Tibial nerve (tissue), 4 donors: Measurements from ENCODE around the gene PNPLA2. TPM values are rescaled to one million over a fixed set of nuclear protein-coding genes. Genes with fewer than 3 reads are reported as not detected.

Experiments
- DNase-seq, 2 donors: peaks; one replicate each; pipeline ENCODE4 v3.0.0-alpha.2; 2019; ENCODE audit warnings: low spot score in 2 of 2
- H3K27ac ChIP-seq, 4 donors: fragments of 200-600 bp; sonication (generic) in 3 of 4; one replicate each; pipeline ENCODE4 v1.5.1; 2017 to 2019; ENCODE audit warnings: mild to moderate bottlenecking in 1 of 4
- H3K27me3 ChIP-seq, 2 donors: fragments of 200-600 bp; sonication (generic) in 1 of 2; one replicate each; pipeline versions ENCODE4 v1.5.1 to v1.6.0; 2017 to 2019
- H3K36me3 ChIP-seq, 3 donors: fragments of 200-600 bp; sonication (generic); one replicate each; pipeline ENCODE4 v1.5.1; 2018 to 2019
- H3K4me1 ChIP-seq, 4 donors: fragments of 200-600 bp; sonication (generic) in 3 of 4; one replicate each; pipeline ENCODE4 v1.5.1; 2017 to 2019
- H3K4me3 ChIP-seq, 4 donors: fragments of 200-600 bp; sonication (generic) in 3 of 4; one replicate each; pipeline ENCODE4 v1.5.1; 2017 to 2019; ENCODE audit warnings: mild to moderate bottlenecking in 1 of 4, moderate library complexity in 1 of 4
- H3K9me3 ChIP-seq, 4 donors: fragments of 200-600 bp; sonication (generic) in 3 of 4; one replicate each; pipeline ENCODE4 v1.5.1; 2017 to 2019
- CTCF ChIP-seq, 5 experiments: fragments of 200-600 bp in 3 of 5; fragments of 450-650 bp in 2 of 5; sonication (generic) in 3 of 5; IDR thresholded peaks; one replicate each; pipeline ENCODE4 v1.5.1; 2016 to 2019; ENCODE audit warnings: antibody characterized with exemption in 5 of 5, mild to moderate bottlenecking in 3 of 5, moderate library complexity in 2 of 5
- EP300 ChIP-seq, 2 donors: sonication (generic); formaldehyde crosslinking; IDR thresholded peaks; one replicate each; pipeline ENCODE4 v1.6.1; 2017; ENCODE audit warnings: antibody characterized with exemption in 2 of 2, mild to moderate bottlenecking in 1 of 2
- POLR2A ChIP-seq, 2 donors: fragments of 450-650 bp; IDR thresholded peaks; one replicate each; pipeline ENCODE4 v1.6.1; 2017; ENCODE audit warnings: antibody characterized with exemption in 2 of 2, mild to moderate bottlenecking in 2 of 2, moderate library complexity in 2 of 2
- WGBS, 2 donors: methylation state at CpG; one replicate each; pipeline ENCODE4 v1.1.5; 2018; 5-methylcytosine and 5-hydroxymethylcytosine counted together
- total RNA-seq, 4 donors: library from RNA; depleted of rRNA; stranded (reverse); fragments of >200 nt; gene quantifications; one replicate each; pipeline ENCODE4 v1.1.0, GENCODE V29; 2016

PNPLA2 gene
- total RNA-seq, 4 donors from 2014 or later = 136 to 314 (median 187) TPM

- 64% methylated on average over 6 of the region's 12 CpGs; no CpG with 5 or more reads in 1 of the 2 donors for WGBS, 2 donors
- Histone ChIP-seq H3K9me3 (no peaks in the 10 kb centered on the region), H3K27ac (peak overlapping the region in 1 of 4 donors; percentile 47), H3K4me1 (peaks cover 0 to 59% (median 14%) of the 10 kb centered on the region in 4 donors), H3K27me3 (no peaks in the 10 kb centered on the region), H3K36me3 (peaks cover 0 to 56% (median 0%) of the 10 kb centered on the region in 3 donors), H3K4me3 (no peak overlapping the region)
- TF ChIP-seq EP300 (IDR thresholded peaks at IDR 0.05) (no peak), CTCF (IDR thresholded peaks at IDR 0.05) (no peak), POLR2A (IDR thresholded peaks at IDR 0.05) (no peak)
- DNase-seq = no peak
These were observed 43.9 kb downstream of the PNPLA2 start for GRCh38 chr11:862696-863022.

GRCh38 chr11:863023-863909, 44.6 kb downstream of the PNPLA2 start:
- peaks cover 0 to 58% (median 0%) of the 10 kb centered on the region in 3 donors for H3K36me3 ChIP-seq
- no peak for DNase-seq
- TF ChIP-seq EP300 (IDR thresholded peaks at IDR 0.05) = no peak
- no peak for TF ChIP-seq CTCF (IDR thresholded peaks at IDR 0.05)
- TF ChIP-seq POLR2A (IDR thresholded peaks at IDR 0.05) = no peak
- H3K4me3 ChIP-seq = no peak overlapping the region
- peaks cover 0 to 53% (median 14%) of the 10 kb centered on the region in 4 donors for H3K4me1 ChIP-seq
- H3K9me3 ChIP-seq = no peaks in the 10 kb centered on the region
- no peaks in the 10 kb centered on the region for H3K27me3 ChIP-seq
- peak overlapping the region in 1 of 4 donors; percentile 47 for H3K27ac ChIP-seq
- WGBS, 2 donors = 76 to 81% methylated on average over 14 to 22 of the region's 24 CpGs

GRCh38 chr11:863910-864827, 45.5 kb downstream of the PNPLA2 start:
- Histone ChIP-seq H3K4me1 (peaks cover 0 to 44% (median 14%) of the 10 kb centered on the region in 4 donors), H3K4me3 (no peak overlapping the region), H3K9me3 (no peaks in the 10 kb centered on the region), H3K27ac (peak overlapping the region in 1 of 4 donors; percentile 22), H3K27me3 (no peaks in the 10 kb centered on the region), H3K36me3 (peaks cover 0 to 67% (median 0%) of the 10 kb centered on the region in 3 donors)
- DNase-seq = no peak
- WGBS, 2 donors = 87 to 90% methylated on average over 16 to 22 of the region's 31 CpGs
- TF ChIP-seq CTCF (IDR thresholded peaks at IDR 0.05) (no peak), EP300 (IDR thresholded peaks at IDR 0.05) (no peak), POLR2A (IDR thresholded peaks at IDR 0.05) (no peak)

GRCh38 chr11:864898-865297, 46.2 kb downstream of the PNPLA2 start:
- TF ChIP-seq CTCF (IDR thresholded peaks at IDR 0.05) = no peak
- Histone ChIP-seq H3K27ac (no peak overlapping the region), H3K36me3 (peaks cover 0 to 74% (median 0%) of the 10 kb centered on the region in 3 donors), H3K4me1 (peaks cover 0 to 36% (median 8%) of the 10 kb centered on the region in 4 donors), H3K27me3 (no peaks in the 10 kb centered on the region), H3K4me3 (no peak overlapping the region), H3K9me3 (no peaks in the 10 kb centered on the region)
- no peak for DNase-seq
- 74 to 75% methylated on average over 5 to 11 of the region's 11 CpGs for WGBS, 2 donors
